Common myeloid progenitor, CD34-positive (primary cell): ENCODE results near the gene TDRD9.

Experiments used
- CTCF ChIA-PET: fragments of 350-600 bp; sonication (Branson Sonifier 250); formaldehyde crosslinking; loops from one replicate; lab custom pipeline; 2021; ENCODE audit warnings: antibody characterized with exemption; lab: Charles Lee
- POLR2A ChIA-PET: fragments of 350-600 bp; sonication (Branson Sonifier 250); formaldehyde crosslinking; loops from one replicate; lab custom pipeline; 2021; ENCODE audit warnings: antibody characterized with exemption; lab: Charles Lee
- DNase-seq, 3 donors: peaks; one replicate each; pipeline versions ENCODE4 v3.0.0 to v3.0.0-alpha.2; 2013
- H3K27ac ChIP-seq, 2 experiments: 1 replicate in 1 of 2; 2 replicates in 1 of 2; pipeline ENCODE4 v1.7.0; 2013; ENCODE audit warnings: inconsistent platforms in 2 of 2, low read length in 2 of 2, mild to moderate bottlenecking in 2 of 2, low read depth in 1 of 2, moderate library complexity in 1 of 2; ENCODE audit not compliant: severe bottlenecking in 2 of 2, insufficient read depth in 1 of 2, poor library complexity in 1 of 2
- H3K27me3 ChIP-seq, 5 experiments: replicated peaks in 2 of 5; 1 replicate in 3 of 5; 2 replicates in 2 of 5; pipeline versions ENCODE4 v1.6.1 to v1.7.0; 2013; ENCODE audit warnings: low read length in 4 of 5, mild to moderate bottlenecking in 2 of 5, moderate library complexity in 2 of 5, inconsistent platforms in 1 of 5; ENCODE audit not compliant: insufficient read depth in 5 of 5, control insufficient read depth in 4 of 5
- H3K36me3 ChIP-seq, 4 experiments: 1 replicate in 2 of 4; 2 replicates in 2 of 4; pipeline versions ENCODE4 v1.6.1 to v1.7.0; 2013; ENCODE audit warnings: low read length in 3 of 4, control low read depth in 1 of 4, mild to moderate bottlenecking in 1 of 4; ENCODE audit not compliant: control insufficient read depth in 4 of 4, insufficient read depth in 4 of 4
- H3K4me1 ChIP-seq, 4 experiments: 1 replicate in 3 of 4; 2 replicates in 1 of 4; pipeline versions ENCODE4 v1.6.1 to v1.7.1; 2013; ENCODE audit warnings: low read length in 3 of 4, mild to moderate bottlenecking in 3 of 4, control low read depth in 1 of 4, inconsistent platforms in 1 of 4, moderate library complexity in 1 of 4; ENCODE audit not compliant: control insufficient read depth in 4 of 4, insufficient read depth in 4 of 4; ENCODE audit errors: control extremely low read depth in 1 of 4
- H3K4me3 ChIP-seq, 7 experiments: 1 replicate in 4 of 7; 2 replicates in 3 of 7; pipeline versions ENCODE4 v1.5.1 to v1.7.0; 2013; ENCODE audit warnings: mild to moderate bottlenecking in 7 of 7, low read length in 6 of 7, moderate library complexity in 6 of 7, inconsistent platforms in 2 of 7, low read depth in 2 of 7, control low read depth in 1 of 7; ENCODE audit not compliant: insufficient read depth in 4 of 7, control insufficient read depth in 1 of 7; ENCODE audit errors: extremely low read depth in 1 of 7
- H3K9me3 ChIP-seq, 5 experiments: 1 replicate in 4 of 5; 2 replicates in 1 of 5; pipeline versions ENCODE4 v1.6.1 to v1.7.1; 2013; ENCODE audit warnings: low read length in 4 of 5, mild to moderate bottlenecking in 2 of 5, inconsistent platforms in 1 of 5, low read depth in 1 of 5, moderate library complexity in 1 of 5; ENCODE audit not compliant: control insufficient read depth in 4 of 5, insufficient read depth in 2 of 5; ENCODE audit errors: control extremely low read depth in 1 of 5
- WGBS: methylation state at CpG from one replicate; pipeline ENCODE4 v1.1.5; 2013; ENCODE audit not compliant: insufficient coverage; 5-methylcytosine and 5-hydroxymethylcytosine counted together

TDRD9 gene

DNA sequence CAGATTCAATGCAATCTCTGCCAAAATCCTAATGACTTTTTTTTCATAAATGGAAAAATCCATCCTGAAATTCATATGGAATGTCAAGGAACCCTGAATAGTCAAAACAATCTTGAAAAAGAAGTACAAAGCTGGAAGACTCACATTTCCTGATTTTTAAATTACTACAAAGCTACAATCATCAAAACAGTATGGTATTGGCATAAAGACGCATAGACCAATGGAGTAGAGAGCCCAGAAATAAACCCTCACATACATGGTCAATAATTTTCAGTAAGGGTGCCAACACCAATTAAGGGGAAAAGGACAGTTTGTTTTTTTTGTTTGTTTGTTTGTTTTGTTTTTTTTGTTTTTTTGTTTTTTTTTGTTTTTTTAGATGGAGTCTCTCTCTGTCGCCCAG, 18.7 kb downstream of the TDRD9 start:
- DNase-seq, result no peak
- H3K27me3 ChIP-seq, result no peaks in the 10 kb centered on the region
- CTCF ChIA-PET, result no interaction called here
- H3K36me3 ChIP-seq, result no peaks in the 10 kb centered on the region
- peaks cover 0 to 6% (median 0%) of the 10 kb centered on the region in 5 experiments for H3K9me3 ChIP-seq
- no CpG with 5 or more reads among the region's 2 CpGs for WGBS
- no peak overlapping the region for H3K4me3 ChIP-seq
- peaks cover 0 to 2% (median 0%) of the 10 kb centered on the region in 4 experiments for H3K4me1 ChIP-seq
- POLR2A ChIA-PET, result no interaction called here
- no peak overlapping the region for H3K27ac ChIP-seq

GRCh38 chr14:103948442-103948841, 20.2 kb downstream of the TDRD9 start:
- WGBS, result 100% methylated on average over 1 of the region's 2 CpGs

DNA sequence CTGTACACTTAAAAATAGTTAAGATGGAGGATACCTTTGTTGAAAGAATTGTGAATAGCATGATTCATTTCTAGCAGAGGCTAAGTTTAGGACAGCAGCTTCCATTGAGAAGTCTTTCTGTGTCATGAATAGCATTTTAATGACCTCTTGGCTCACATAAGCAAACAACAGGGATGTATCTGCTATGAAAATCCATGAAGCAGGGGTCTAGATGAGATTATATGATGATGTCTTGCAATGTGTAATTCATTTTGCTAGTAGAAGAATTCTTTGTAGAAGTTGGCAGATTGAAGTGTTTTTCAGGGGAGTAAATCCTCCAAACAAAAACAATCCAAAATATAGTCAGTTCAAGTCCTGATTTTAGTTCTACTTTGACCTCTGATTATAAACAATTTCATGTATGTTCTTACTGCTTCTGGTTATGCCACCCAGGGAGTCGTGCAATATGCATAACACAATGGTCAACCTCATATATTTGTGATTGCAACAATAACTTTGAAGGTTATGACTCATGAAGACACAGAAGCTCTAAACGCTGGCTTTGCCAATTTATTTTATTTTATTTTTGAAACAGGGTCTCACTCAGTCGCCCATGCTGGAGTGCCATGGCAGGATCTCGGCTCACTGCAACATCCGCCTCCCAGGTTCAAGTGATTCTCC, 21.0 kb downstream of the TDRD9 start:
- Histone ChIP-seq H3K27me3 (no peaks in the 10 kb centered on the region), H3K4me1 (no peaks in the 10 kb centered on the region), H3K9me3 (peaks cover 0 to 6% (median 0%) of the 10 kb centered on the region in 5 experiments), H3K27ac (no peak overlapping the region), H3K4me3 (no peak overlapping the region), H3K36me3 (no peaks in the 10 kb centered on the region)
- DNase-seq, result no peak
- WGBS, result 95% methylated on average over 5 of the region's 5 CpGs
- CTCF ChIA-PET, result no interaction called here
- POLR2A ChIA-PET, result no interaction called here

More at GRCh38 chr14:103948442-103948841, 20.2 kb downstream of the TDRD9 start:
- Histone ChIP-seq H3K9me3 (peaks cover 0 to 6% (median 0%) of the 10 kb centered on the region in 5 experiments), H3K4me3 (no peak overlapping the region), H3K27ac (no peak overlapping the region), H3K36me3 (no peaks in the 10 kb centered on the region), H3K27me3 (no peaks in the 10 kb centered on the region), H3K4me1 (peaks cover 0 to 2% (median 0%) of the 10 kb centered on the region in 4 experiments)
- POLR2A ChIA-PET, result no interaction called here
- no peak for DNase-seq
- CTCF ChIA-PET, result interaction anchor here (0.7 to 1.0 kb wide), 2 partner anchors 8 to 17 kb away, joined by 3 read pairs; no protein-coding TSS in a partner anchor

DNA sequence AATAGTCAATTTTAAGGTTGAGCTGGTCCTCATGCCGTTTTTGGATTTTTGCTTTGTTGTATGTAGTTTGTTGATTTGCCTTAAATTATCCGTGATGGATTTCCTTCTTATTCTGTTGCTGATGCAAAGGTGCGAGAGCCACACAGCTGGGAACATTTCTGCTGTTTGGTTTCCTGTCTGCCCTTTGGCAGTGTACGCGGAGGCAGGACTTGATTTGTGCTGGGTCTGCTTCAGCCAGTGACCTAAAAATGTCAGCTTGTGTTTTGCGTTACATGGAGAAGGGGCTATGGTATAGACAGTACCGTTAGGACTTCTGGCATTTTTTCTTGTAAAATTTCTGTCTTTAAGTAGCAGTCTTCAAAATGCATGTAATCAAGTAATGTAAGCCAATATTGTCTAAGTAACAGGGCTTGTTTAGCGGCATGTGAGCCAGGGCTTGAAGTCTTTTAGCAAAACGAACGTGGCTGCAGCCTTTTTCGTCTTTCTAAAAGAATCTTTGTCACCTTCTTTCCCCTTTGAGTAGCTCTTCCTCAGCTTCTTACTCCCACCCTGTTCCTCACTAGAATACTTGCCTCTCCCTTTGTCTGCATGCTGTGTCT, 32.3 kb downstream of the TDRD9 start:
- DNase-seq, result no peak
- no peaks in the 10 kb centered on the region for H3K9me3 ChIP-seq
- peak overlapping the region in 1 of 7 experiments; percentile 28 for H3K4me3 ChIP-seq
- H3K27ac ChIP-seq, result no peak overlapping the region
- POLR2A ChIA-PET, result interaction anchor here (0.6 kb wide), 1 partner anchor 8 kb away, joined by 5 read pairs; no protein-coding TSS in a partner anchor
- H3K4me1 ChIP-seq, result peaks cover 0 to 3% (median 1%) of the 10 kb centered on the region in 4 experiments
- CTCF ChIA-PET, result interaction anchor here (0.9 to 1.3 kb wide), 5 partner anchors 19 to 152 kb away, joined by 3 read pairs; no protein-coding TSS in a partner anchor
- no peaks in the 10 kb centered on the region for H3K36me3 ChIP-seq
- 58% methylated on average over 9 of the region's 11 CpGs for WGBS
- H3K27me3 ChIP-seq, result no peaks in the 10 kb centered on the region

DNA sequence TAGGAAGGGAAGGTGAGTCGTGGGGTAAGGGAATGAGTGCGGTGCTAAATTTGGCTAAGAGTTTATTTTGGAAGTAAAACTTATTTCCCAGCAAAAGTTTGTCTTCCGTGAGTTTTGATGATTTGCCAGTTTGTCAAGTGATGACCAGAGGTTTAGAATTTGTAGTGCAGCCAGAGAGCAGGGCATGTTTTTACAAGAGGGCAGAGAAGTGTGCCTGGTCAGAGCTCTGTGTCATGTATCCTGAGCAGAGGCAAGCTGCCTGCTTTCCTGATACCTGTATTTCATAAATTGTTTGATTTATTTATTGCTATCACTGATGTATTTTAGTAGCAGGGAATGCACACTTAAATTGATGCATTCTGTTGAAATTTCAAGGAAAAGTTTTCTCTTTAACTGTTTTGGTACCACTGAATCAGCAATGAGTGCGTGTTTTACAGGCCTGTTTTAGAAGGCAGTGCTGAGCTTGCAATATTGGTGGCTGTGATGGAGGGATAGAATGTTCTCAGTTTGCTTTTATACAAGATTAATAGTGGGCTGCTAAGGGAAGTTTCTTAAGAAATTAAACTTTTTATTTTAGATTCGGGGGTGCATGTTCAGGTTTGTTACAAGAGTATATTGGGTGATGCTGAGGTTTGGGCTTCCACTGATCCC, 33.8 kb downstream of the TDRD9 start:
- Histone ChIP-seq H3K4me1 (peaks cover 0 to 3% (median 1%) of the 10 kb centered on the region in 4 experiments), H3K9me3 (no peaks in the 10 kb centered on the region), H3K27me3 (no peaks in the 10 kb centered on the region), H3K4me3 (no peak overlapping the region), H3K36me3 (no peaks in the 10 kb centered on the region), H3K27ac (no peak overlapping the region)
- no peak for DNase-seq
- WGBS, result 94% methylated on average over 4 of the region's 5 CpGs
- ChIA-PET CTCF (interaction anchor here (0.6 kb wide), 1 partner anchor 45 kb away, joined by 3 read pairs; no protein-coding TSS in a partner anchor), POLR2A (no interaction called here)

GRCh38 chr14:103966631-103967030, 38.4 kb downstream of the TDRD9 start:
- Histone ChIP-seq H3K4me3 (no peak overlapping the region), H3K27ac (no peak overlapping the region), H3K9me3 (no peaks in the 10 kb centered on the region), H3K4me1 (no peaks in the 10 kb centered on the region), H3K36me3 (no peaks in the 10 kb centered on the region), H3K27me3 (no peaks in the 10 kb centered on the region)
- CTCF ChIA-PET, result interaction anchor here (0.8 to 1.7 kb wide), 2 partner anchors 14 to 24 kb away, joined by 3 to 4 read pairs; partner anchors contain the start of gene RD3L
- POLR2A ChIA-PET, result no interaction called here
- no peak for DNase-seq

- POLR2A ChIA-PET, result no interaction called here
- no peak overlapping the region for H3K27ac ChIP-seq
- DNase-seq, result no peak
- H3K36me3 ChIP-seq, result no peaks in the 10 kb centered on the region
- no peaks in the 10 kb centered on the region for H3K4me1 ChIP-seq
- H3K27me3 ChIP-seq, result no peaks in the 10 kb centered on the region
- CTCF ChIA-PET, result no interaction called here
- WGBS, result 85% methylated on average over 4 of the region's 4 CpGs
- no peaks in the 10 kb centered on the region for H3K9me3 ChIP-seq
- no peak overlapping the region for H3K4me3 ChIP-seq
Observed at GRCh38 chr14:103969961-103970360, 41.7 kb downstream of the TDRD9 start.
